Fibroblast of skin of right quadriceps (primary cell): ENCODE results near the gene EAF2.
A peak's percentile ranks its signal among the peaks of the same experiment; 100 is the strongest.

Source experiments
- DNase-seq: peaks from one replicate; pipeline ENCODE4 v3.0.0-alpha.2; 2013

The EAF2 gene

GRCh38 chr3:121863801-121864200, 28.8 kb downstream of the EAF2 start:
- DNase-seq: no peak

- DNase-seq: no peak
Measured at GRCh38 chr3:121869736-121870135, 34.7 kb downstream of the EAF2 start.

DNA sequence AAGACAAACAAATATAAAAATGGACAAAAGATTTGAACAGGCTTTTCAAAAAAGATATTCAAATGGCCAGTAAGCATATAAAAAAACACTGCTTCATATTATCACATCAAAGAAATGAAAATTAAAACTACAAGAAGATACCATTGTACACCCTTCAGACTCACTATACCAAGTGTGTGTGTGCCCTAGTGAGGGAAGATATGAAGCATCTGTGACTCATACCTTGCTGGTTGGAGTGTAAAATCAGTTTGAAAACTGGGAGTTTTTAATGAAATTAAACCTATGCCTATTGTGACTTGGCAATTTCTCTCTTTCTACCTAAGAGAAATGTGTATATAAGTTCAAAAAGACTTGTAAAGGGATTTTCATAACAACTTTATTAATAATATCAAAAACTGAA, 35.7 kb downstream of the EAF2 start:
- no peak for DNase-seq

DNA sequence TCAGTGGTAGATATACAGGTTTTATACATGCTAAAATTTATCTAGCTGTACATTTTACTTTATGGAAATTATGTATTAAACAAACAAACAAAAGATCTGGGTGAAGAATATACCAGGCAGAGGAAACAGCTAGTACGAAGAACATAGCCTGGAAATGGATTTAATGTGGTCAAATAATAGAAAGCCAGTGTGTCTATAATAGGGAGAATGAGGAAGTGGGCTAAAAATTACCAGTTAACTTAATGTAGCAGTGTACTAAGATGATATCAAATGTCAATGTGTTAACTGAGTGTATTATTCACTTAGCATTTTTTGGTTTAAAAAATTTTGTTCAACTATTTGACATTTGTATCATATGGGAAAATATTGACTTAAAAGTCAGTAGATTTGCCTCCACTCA, 36.4 kb downstream of the EAF2 start:
- no peak for DNase-seq

GRCh38 chr3:121878411-121878810, 43.4 kb downstream of the EAF2 start:
- DNase-seq: no peak

GRCh38 chr3:121883507-121883906, 48.5 kb downstream of the EAF2 start:
- DNase-seq: peak; percentile 13

- no peak for DNase-seq
Measured at GRCh38 chr3:121885386-121885785, 50.4 kb downstream of the EAF2 start.

DNA sequence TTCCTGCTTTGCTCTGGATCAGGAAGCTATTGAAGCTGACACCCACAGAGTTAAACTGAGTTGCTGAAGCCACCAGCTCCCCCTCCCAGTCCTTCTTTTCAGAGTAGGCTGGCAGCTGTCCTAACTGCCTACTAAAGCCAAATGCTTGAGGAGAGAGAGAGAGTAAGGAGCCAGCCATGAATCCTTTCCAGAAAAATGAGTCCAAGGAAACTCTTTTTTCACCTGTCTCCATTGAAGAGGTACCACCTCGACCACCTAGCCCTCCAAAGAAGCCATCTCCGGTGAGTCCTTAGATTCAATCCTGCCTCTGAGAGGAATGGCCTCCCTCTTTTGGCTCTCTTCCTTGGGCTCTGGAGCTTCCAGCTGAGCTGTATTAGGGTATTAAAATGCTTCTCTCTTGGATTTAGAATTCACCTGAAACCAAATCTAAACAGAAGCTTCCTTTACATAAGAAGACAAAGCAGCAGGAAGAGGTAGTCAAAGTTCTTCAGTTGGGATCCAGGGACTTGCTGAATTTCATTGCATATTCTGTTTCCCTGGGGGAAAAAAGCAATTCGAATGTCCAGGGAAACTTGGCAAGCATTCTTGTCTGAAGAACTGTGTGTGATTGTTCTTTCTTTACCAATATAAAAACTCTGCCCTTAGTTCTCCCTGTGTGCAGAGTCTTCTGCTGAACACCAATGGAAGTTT, 59.4 kb downstream of the EAF2 start, which contains the start of gene SLC15A2:
Gene SLC15A2, plus strand, starts transcription at position 101 of the 690 bp plus-strand sequence. Its CDS starts 76 bp downstream, at position 177.
- no peak for DNase-seq

GRCh38 chr3:121895121-121895520, 60.1 kb downstream of the EAF2 start:
- DNase-seq: no peak

GRCh38 chr3:121895736-121896135, 60.7 kb downstream of the EAF2 start:
- DNase-seq: no peak

DNA sequence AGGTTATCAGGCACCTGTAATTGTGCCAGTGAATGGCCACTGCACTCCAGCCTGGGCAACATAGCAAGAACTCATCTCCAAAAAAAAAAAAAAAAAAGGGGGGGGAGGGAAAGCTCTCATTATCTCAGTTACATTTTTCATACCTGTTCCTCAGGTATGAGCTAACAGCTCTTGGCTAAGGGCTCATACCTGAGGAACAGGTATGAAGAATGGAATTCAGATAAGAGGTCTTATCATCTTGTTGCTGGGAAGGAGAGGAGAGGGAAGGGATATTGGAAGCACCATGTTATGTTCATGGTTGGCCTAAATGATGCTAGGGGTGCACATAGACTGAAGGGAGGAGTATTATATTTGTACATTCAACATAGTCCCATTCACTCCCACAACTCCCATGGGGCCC, 61.8 kb downstream of the EAF2 start:
- no peak for DNase-seq

DNA sequence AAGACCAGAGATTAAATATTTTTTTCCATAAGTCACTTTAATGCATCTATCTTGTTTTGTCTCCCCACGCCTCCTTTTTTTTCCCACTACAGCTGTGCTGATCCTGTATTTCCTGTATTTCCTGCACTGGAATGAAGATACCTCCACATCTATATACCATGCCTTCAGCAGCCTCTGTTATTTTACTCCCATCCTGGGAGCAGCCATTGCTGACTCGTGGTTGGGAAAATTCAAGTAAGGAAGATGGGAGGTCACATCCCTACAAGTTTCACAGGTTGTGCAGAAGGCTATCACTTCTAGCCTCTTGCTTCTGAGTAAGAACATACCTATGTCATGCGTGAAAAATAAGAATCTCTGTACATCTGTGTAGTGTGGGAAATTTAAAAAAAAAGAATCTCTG, 62.3 kb downstream of the EAF2 start:
- DNase-seq: no peak

- DNase-seq: no peak
Measured at GRCh38 chr3:121913305-121913990, 78.4 kb downstream of the EAF2 start.

- DNase-seq: peak; percentile 1
Measured at GRCh38 chr3:121914081-121914998, 79.3 kb downstream of the EAF2 start.

GRCh38 chr3:121916189-121916588, 81.2 kb downstream of the EAF2 start:
- DNase-seq: no peak

DNA sequence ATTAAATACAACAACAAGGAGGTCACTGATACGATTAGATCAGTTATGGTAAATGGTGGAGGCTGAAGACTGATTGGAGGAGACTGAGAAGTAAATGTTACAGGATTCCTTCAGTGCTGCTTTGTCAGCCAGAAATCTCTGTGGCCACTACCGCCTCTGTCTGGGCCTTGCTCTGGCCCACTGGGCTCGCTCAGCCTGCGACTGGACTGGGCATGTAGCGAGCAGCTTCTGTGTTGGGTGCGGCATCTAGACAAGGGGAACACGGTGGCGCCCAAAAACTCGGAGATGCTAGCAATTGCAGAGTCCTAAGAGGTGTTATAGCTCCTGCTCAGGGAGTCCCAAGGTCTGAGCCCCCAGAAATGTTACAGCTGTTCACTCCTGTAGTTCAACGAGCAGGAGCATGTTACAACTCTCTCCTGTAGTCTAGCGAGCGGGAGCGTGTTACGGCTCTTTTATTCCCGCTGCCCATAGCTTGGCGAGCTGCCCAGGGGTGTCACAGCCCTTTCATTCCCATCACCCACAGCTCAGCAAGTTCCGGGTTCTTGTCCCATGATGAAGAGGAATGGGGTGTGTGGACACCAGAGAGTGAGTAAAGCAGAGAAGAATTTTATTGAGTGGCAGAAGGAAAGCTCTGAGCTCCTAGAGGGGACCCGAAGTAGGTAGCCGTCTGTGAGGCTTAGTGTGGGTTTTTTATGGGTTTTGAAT, 83.9 kb downstream of the EAF2 start:
- DNase-seq: no peak

DNA sequence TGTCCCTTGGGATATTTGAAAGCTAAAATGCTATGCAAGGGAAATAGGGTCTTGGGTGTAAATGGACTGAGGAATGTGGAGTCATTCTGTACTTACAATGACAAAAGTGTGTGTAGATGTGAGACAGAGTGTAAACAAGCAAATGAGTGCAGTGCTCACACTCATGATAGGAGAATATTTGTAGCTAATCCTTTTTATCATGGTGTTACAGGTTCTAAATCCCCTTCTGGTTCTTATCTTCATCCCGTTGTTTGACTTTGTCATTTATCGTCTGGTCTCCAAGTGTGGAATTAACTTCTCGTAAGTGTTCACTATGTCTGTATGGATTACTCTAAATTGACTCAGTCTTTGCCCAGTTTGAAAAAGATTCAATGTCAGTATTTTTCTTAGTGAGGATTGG, 89.7 kb downstream of the EAF2 start:
- no peak for DNase-seq

DNA sequence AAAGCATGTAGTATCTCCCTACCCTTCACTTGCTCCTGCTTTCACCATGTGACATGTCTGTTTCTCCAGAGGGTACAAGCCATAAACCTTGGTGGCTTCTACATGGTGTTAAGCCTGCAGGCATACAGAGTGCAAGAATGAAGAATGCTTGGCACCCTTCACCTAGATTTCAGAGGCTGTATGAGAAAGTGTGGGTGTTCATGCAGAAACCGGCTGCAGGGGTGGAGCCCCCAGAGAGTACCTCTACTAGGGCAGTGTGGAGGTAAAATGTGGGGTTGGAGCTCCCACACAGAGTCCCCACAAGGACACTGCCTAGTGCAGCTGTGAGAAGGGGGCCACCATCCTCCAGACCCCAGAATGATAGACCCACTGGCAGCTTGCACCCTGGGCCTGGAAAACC, 91.4 kb downstream of the EAF2 start:
- DNase-seq: no peak
